Hepatocyte (in vitro differentiated cells): ENCODE data around the gene PRKG1. TPM values are rescaled to one million over a fixed set of nuclear protein-coding genes. Genes with fewer than 3 reads are reported as not detected.

Experiments
- DNase-seq: peaks from one replicate; pipeline ENCODE4 v3.0.0-alpha.2; 2016; ENCODE audit warnings: low spot score
- H2AFZ ChIP-seq: fragments of 200-600 bp; sonication (generic); 2 replicates; pipeline ENCODE4 v1.6.0; 2016; ENCODE audit warnings: antibody characterized with exemption, mild to moderate bottlenecking
- H3K27ac ChIP-seq: fragments of 200-600 bp; sonication (generic); 2 replicates; pipeline ENCODE4 v1.5.1; 2016; ENCODE audit warnings: mild to moderate bottlenecking
- H3K27me3 ChIP-seq: fragments of 200-600 bp; sonication (generic); 2 replicates; pipeline ENCODE4 v1.6.1; 2016
- H3K36me3 ChIP-seq: fragments of 200-600 bp; sonication (generic); replicated peaks from 2 replicates; pipeline ENCODE4 v1.5.1; 2016; ENCODE audit warnings: low read depth; ENCODE audit not compliant: insufficient read depth
- H3K4me1 ChIP-seq: fragments of 200-600 bp; sonication (generic); 2 replicates; pipeline ENCODE4 v1.5.1; 2016; ENCODE audit warnings: mild to moderate bottlenecking, moderate library complexity; ENCODE audit not compliant: insufficient read depth
- H3K4me2 ChIP-seq: fragments of 200-600 bp; sonication (generic); 2 replicates; pipeline ENCODE4 v1.6.0; 2016
- H3K4me3 ChIP-seq: fragments of 200-600 bp; sonication (generic); 2 replicates; pipeline ENCODE4 v1.5.1; 2016; ENCODE audit warnings: mild to moderate bottlenecking
- H3K79me2 ChIP-seq: fragments of 200-600 bp; sonication (generic); 2 replicates; pipeline ENCODE4 v1.6.0; 2017; ENCODE audit warnings: mild to moderate bottlenecking
- H3K9me2 ChIP-seq: fragments of 200-600 bp; sonication (generic); replicated peaks from 2 replicates; pipeline ENCODE4 v1.6.0; 2017; ENCODE audit warnings: mild to moderate bottlenecking; ENCODE audit not compliant: insufficient read depth
- H3K9me3 ChIP-seq: fragments of 200-600 bp; sonication (generic); 2 replicates; pipeline ENCODE4 v1.5.1; 2016; ENCODE audit warnings: low read depth, mild to moderate bottlenecking
- H4K20me1 ChIP-seq: fragments of 200-600 bp; sonication (generic); 2 replicates; pipeline ENCODE4 v1.6.0; 2016; ENCODE audit warnings: mild to moderate bottlenecking; ENCODE audit not compliant: insufficient read depth, poor library complexity, severe bottlenecking
- EZH2 ChIP-seq: fragments of 200-600 bp; sonication (generic); IDR thresholded peaks from 2 replicates; pipeline ENCODE4 v1.6.1; 2016; ENCODE audit warnings: antibody characterized with exemption, mild to moderate bottlenecking, borderline replicate concordance
- EZH2phosphoT487 ChIP-seq: fragments of 200-600 bp; sonication (generic); IDR thresholded peaks from one replicate; pipeline ENCODE4 v1.6.1; 2018; ENCODE audit warnings: antibody characterized with exemption, mild to moderate bottlenecking, low read depth, moderate library complexity; ENCODE audit not compliant: unreplicated experiment, severe bottlenecking
- WGBS: methylation state at CpG from one replicate; pipeline ENCODE4 v1.1.6; 2016; ENCODE audit warnings: low lambda C conversion rate; ENCODE audit errors: missing lambda C conversion rate; 5-methylcytosine and 5-hydroxymethylcytosine counted together
- polyA plus RNA-seq: library from polyadenylated mRNA; unstranded; fragments of >200 nt; fragmentation: Nextera tagmentation; extraction: Ambion mirVana; gene quantifications from 2 replicates; pipeline ENCODE4 v1.2.1, GENCODE V29; 2016
- total RNA-seq: library from RNA; depleted of rRNA; stranded (reverse); fragments of >200 nt; gene quantifications from 2 replicates; pipeline ENCODE4 v1.2.3, GENCODE V29; 2014
- TF ChIP-seq, protein P1 (sequence below): fragments of 200-600 bp; sonication (generic); IDR thresholded peaks from 2 replicates; pipeline ENCODE4 v1.5.1; 2016; ENCODE audit warnings: antibody characterized with exemption, mild to moderate bottlenecking; ENCODE audit not compliant: poor library complexity

Gene PRKG1
- total and polyA plus RNA-seq, 2 experiments from 2014 or later = 4.0 to 8.1 TPM

GRCh38 chr10:51786016-51786683 is 711.9 kb downstream of the PRKG1 start:
- H3K4me2 ChIP-seq = no peak overlapping the region
- WGBS = 94% methylated on average over 4 of the region's 4 CpGs
- H4K20me1 ChIP-seq = no peaks in the 10 kb centered on the region
- no peak overlapping the region for H3K4me3 ChIP-seq
- no peak overlapping the region for H2AFZ ChIP-seq
- no peaks in the 10 kb centered on the region for H3K79me2 ChIP-seq
- no peaks in the 10 kb centered on the region for H3K4me1 ChIP-seq
- no peak overlapping the region for H3K27ac ChIP-seq
- TF ChIP-seq EZH2 (no peak), EZH2phosphoT487 (no peak)
- TF ChIP-seq, protein P1, sequence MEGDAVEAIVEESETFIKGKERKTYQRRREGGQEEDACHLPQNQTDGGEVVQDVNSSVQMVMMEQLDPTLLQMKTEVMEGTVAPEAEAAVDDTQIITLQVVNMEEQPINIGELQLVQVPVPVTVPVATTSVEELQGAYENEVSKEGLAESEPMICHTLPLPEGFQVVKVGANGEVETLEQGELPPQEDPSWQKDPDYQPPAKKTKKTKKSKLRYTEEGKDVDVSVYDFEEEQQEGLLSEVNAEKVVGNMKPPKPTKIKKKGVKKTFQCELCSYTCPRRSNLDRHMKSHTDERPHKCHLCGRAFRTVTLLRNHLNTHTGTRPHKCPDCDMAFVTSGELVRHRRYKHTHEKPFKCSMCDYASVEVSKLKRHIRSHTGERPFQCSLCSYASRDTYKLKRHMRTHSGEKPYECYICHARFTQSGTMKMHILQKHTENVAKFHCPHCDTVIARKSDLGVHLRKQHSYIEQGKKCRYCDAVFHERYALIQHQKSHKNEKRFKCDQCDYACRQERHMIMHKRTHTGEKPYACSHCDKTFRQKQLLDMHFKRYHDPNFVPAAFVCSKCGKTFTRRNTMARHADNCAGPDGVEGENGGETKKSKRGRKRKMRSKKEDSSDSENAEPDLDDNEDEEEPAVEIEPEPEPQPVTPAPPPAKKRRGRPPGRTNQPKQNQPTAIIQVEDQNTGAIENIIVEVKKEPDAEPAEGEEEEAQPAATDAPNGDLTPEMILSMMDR = no peak
- H3K9me2 ChIP-seq = no peaks in the 10 kb centered on the region
- no peaks in the 10 kb centered on the region for H3K36me3 ChIP-seq
- no peaks in the 10 kb centered on the region for H3K9me3 ChIP-seq
- no peaks in the 10 kb centered on the region for H3K27me3 ChIP-seq
- no peak for DNase-seq

GRCh38 chr10:51786684-51787035 is 712.4 kb downstream of the PRKG1 start:
- Histone ChIP-seq H3K9me2 (no peaks in the 10 kb centered on the region), H3K9me3 (no peaks in the 10 kb centered on the region), H3K4me3 (no peak overlapping the region), H3K4me1 (no peaks in the 10 kb centered on the region), H3K27me3 (no peaks in the 10 kb centered on the region), H3K4me2 (no peak overlapping the region), H4K20me1 (no peaks in the 10 kb centered on the region), H3K79me2 (no peaks in the 10 kb centered on the region), H2AFZ (no peak overlapping the region), H3K36me3 (no peaks in the 10 kb centered on the region), H3K27ac (no peak overlapping the region)
- WGBS = 88% methylated on average over 1 of the region's 1 CpG
- no peak for DNase-seq
- TF ChIP-seq, protein P1 = no peak
- TF ChIP-seq EZH2phosphoT487 = no peak
- no peak for TF ChIP-seq EZH2

GRCh38 chr10:51788273-51788672 is 714.0 kb downstream of the PRKG1 start:
- no peak for DNase-seq
- Histone ChIP-seq H3K9me2 (no peaks in the 10 kb centered on the region), H3K27ac (no peak overlapping the region), H3K36me3 (no peaks in the 10 kb centered on the region), H3K9me3 (peaks cover 7% of the 10 kb centered on the region), H3K4me3 (no peak overlapping the region), H3K27me3 (no peaks in the 10 kb centered on the region), H3K4me2 (no peak overlapping the region), H3K79me2 (no peaks in the 10 kb centered on the region), H2AFZ (no peak overlapping the region), H4K20me1 (no peaks in the 10 kb centered on the region), H3K4me1 (no peaks in the 10 kb centered on the region)
- WGBS = 83% methylated on average over 3 of the region's 3 CpGs
- TF ChIP-seq EZH2phosphoT487 = no peak
- TF ChIP-seq EZH2 = no peak
- TF ChIP-seq, protein P1 = no peak
